ENCODE data around the gene MAP3K9.

MAP3K9 gene

GRCh38 chr14:70821584-70822529 is 12.5 kb upstream of the MAP3K9 start:
- DNase-seq: peak; percentile 47

GRCh38 chr14:70816525-70816924 is 7.2 kb upstream of the MAP3K9 start:
- DNase-seq: no peak

- DNase-seq: no peak
Measured at GRCh38 chr14:70814466-70814865, 5.2 kb upstream of the MAP3K9 start.

GRCh38 chr14:70812124-70812818 is 3.0 kb upstream of the MAP3K9 start:
- DNase-seq: no peak

- no peak for DNase-seq
Measured at GRCh38 chr14:70811578-70811977, 2.3 kb upstream of the MAP3K9 start.

GRCh38 chr14:70811050-70811449 is 1.7 kb upstream of the MAP3K9 start:
- DNase-seq: no peak

GRCh38 chr14:70810621-70811020 is 1.3 kb upstream of the MAP3K9 start:
- no peak for DNase-seq

GRCh38 chr14:70808416-70809224 is 693 bp downstream of the MAP3K9 start:
- DNase-seq: no peak

- no peak for DNase-seq
Measured at GRCh38 chr14:70807898-70808415, 1.4 kb downstream of the MAP3K9 start.

- no peak for DNase-seq
Measured at GRCh38 chr14:70804556-70805162, 4.7 kb downstream of the MAP3K9 start.

- no peak for DNase-seq
Measured at GRCh38 chr14:70803321-70804310, 5.7 kb downstream of the MAP3K9 start.

GRCh38 chr14:70802379-70802778 is 6.9 kb downstream of the MAP3K9 start:
- no peak for DNase-seq

- no peak for DNase-seq
Measured at GRCh38 chr14:70801836-70802235, 7.5 kb downstream of the MAP3K9 start.

- DNase-seq: no peak
Measured at GRCh38 chr14:70796551-70796950, 12.8 kb downstream of the MAP3K9 start.

- no peak for DNase-seq
Measured at GRCh38 chr14:70794294-70794693, 15.0 kb downstream of the MAP3K9 start.

GRCh38 chr14:70793637-70794036 is 15.7 kb downstream of the MAP3K9 start:
- no peak for DNase-seq

- DNase-seq: no peak
Measured at GRCh38 chr14:70792939-70793338, 16.4 kb downstream of the MAP3K9 start.

- DNase-seq: no peak
Measured at GRCh38 chr14:70791971-70792370, 17.3 kb downstream of the MAP3K9 start.

- DNase-seq: no peak
Measured at GRCh38 chr14:70789961-70790360, 19.4 kb downstream of the MAP3K9 start.

GRCh38 chr14:70789361-70789760 is 20.0 kb downstream of the MAP3K9 start:
- DNase-seq: no peak

GRCh38 chr14:70788898-70789297 is 20.4 kb downstream of the MAP3K9 start:
- no peak for DNase-seq

All from midbrain (tissue), 1 donor.